Right atrium auricular region (tissue), 2 donors: ENCODE data around the gene RBM17. TPM values are rescaled to one million over a fixed set of nuclear protein-coding genes. Genes with fewer than 3 reads are reported as not detected.

ENCODE experiments used
- DNase-seq: peaks from one replicate; pipeline ENCODE4 v3.0.0-alpha.2; 2019; ENCODE audit warnings: low spot score
- H3K27ac ChIP-seq, 2 donors: fragments of 200-600 bp; sonication (generic); 1 replicate in 1 of 2; 2 replicates in 1 of 2; pipeline ENCODE4 v1.5.1; 2016 to 2019
- H3K27me3 ChIP-seq, 2 donors: fragments of 200-600 bp; sonication (generic); one replicate each; pipeline versions ENCODE4 v1.5.1 to v1.6.0; 2017 to 2019
- H3K36me3 ChIP-seq: fragments of 200-600 bp; sonication (generic); one replicate; pipeline ENCODE4 v1.5.1; 2016
- H3K4me1 ChIP-seq, 2 donors: fragments of 200-600 bp; sonication (generic); one replicate each; pipeline versions ENCODE4 v1.5.1 to v1.6.0; 2017 to 2019
- H3K4me3 ChIP-seq, 2 donors: fragments of 200-600 bp; sonication (generic); 1 replicate in 1 of 2; 2 replicates in 1 of 2; pipeline ENCODE4 v1.5.1; 2017 to 2019; ENCODE audit warnings: mild to moderate bottlenecking in 1 of 2, moderate library complexity in 1 of 2
- H3K9me3 ChIP-seq, 2 donors: fragments of 200-600 bp; sonication (generic); one replicate each; pipeline ENCODE4 v1.5.1; 2019
- CTCF ChIP-seq, 2 donors: fragments of 200-600 bp; sonication (generic); IDR thresholded peaks; one replicate each; pipeline ENCODE4 v1.5.1; 2019; ENCODE audit warnings: antibody characterized with exemption in 2 of 2
- total RNA-seq, 2 donors: library from RNA; depleted of rRNA; stranded (reverse); fragments of >200 nt; gene quantifications; one replicate each; pipeline ENCODE4 v1.1.0, GENCODE V29; 2016

The RBM17 gene
- total RNA-seq, 2 donors from 2014 or later: 27.4 to 30.1 TPM

DNA sequence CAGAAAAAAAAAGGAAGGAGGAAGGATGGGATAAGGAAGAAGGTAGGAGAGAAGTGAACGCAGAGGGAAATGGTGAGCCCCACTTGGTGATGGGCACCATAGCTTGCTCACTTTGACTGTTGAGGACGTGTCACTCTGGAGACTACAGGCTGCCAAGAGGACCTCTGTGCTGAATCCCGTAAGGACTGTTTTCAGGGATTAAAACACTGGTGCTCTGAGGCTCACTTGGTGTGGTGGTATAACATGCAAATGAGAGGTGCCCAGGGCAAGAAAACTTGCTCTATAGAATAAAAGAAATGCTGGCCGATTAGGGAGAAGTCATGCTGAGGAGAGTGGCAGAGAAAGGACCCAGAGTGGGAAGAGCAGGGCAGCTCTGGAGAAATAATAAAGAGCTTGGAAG is 21.4 kb upstream of the RBM17 start:
- H3K27ac ChIP-seq: no peak overlapping the region
- peaks cover 0 to 5% of the 10 kb centered on the region in 2 donors for H3K4me1 ChIP-seq
- H3K4me3 ChIP-seq: no peak overlapping the region
- DNase-seq: no peak
- no peak for TF ChIP-seq CTCF (IDR thresholded peaks at IDR 0.05)
- H3K36me3 ChIP-seq: no peaks in the 10 kb centered on the region
- no peaks in the 10 kb centered on the region for H3K27me3 ChIP-seq
- no peaks in the 10 kb centered on the region for H3K9me3 ChIP-seq

GRCh38 chr10:6068006-6068405 is 20.8 kb upstream of the RBM17 start:
- H3K36me3 ChIP-seq: no peaks in the 10 kb centered on the region
- DNase-seq: no peak
- no peak overlapping the region for H3K27ac ChIP-seq
- peaks cover 0 to 5% of the 10 kb centered on the region in 2 donors for H3K4me1 ChIP-seq
- no peak for TF ChIP-seq CTCF (IDR thresholded peaks at IDR 0.05)
- H3K4me3 ChIP-seq: no peak overlapping the region
- no peaks in the 10 kb centered on the region for H3K27me3 ChIP-seq
- no peaks in the 10 kb centered on the region for H3K9me3 ChIP-seq

GRCh38 chr10:6068422-6068821 is 20.4 kb upstream of the RBM17 start:
- no peaks in the 10 kb centered on the region for H3K27me3 ChIP-seq
- DNase-seq: no peak
- H3K4me1 ChIP-seq: peaks cover 0 to 5% of the 10 kb centered on the region in 2 donors
- H3K27ac ChIP-seq: no peak overlapping the region
- no peak overlapping the region for H3K4me3 ChIP-seq
- no peak for TF ChIP-seq CTCF (IDR thresholded peaks at IDR 0.05)
- H3K9me3 ChIP-seq: no peaks in the 10 kb centered on the region
- no peaks in the 10 kb centered on the region for H3K36me3 ChIP-seq

DNA sequence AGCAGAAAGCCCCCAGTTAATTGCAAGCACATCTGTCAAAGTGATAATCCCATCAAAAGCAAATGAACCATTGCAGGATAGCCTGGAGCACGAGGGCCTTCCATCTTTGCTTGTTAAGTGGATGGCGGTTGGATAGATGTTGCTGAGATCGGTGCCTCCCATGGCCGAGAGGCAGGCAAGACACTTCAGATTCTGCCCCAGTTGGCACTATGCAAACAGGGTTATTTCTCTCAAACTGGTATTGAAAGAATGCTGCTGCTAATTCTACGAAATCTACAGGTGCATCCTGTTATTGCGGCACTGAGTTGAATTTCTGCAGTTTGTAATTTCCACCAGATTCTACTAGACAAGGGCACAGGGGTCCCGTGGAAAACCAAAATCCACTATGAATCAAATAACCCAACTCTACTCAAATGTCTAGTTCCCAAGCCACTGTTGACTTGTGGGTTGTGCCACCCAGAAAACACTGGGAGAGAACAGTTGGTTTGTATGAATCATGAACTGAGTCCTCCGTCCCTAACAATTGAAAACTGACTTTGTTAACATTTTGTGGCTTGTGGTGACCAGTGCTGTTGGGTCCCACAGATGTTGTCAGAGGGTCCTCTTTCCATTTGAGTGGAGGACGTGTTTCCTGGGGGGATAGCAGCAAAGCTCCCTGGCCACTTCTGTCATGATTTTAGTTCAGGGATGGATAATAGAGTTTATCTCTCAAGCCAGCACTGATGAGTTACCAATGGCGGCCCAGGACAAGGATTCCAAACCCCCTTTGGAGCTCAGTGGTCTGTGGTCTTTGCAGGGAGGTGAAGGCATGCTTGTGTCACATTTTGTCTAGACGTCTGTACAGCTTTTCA is 19.5 kb upstream of the RBM17 start:
- no peak overlapping the region for H3K27ac ChIP-seq
- H3K36me3 ChIP-seq: no peaks in the 10 kb centered on the region
- DNase-seq: no peak
- H3K9me3 ChIP-seq: no peaks in the 10 kb centered on the region
- no peak overlapping the region for H3K4me3 ChIP-seq
- no peaks in the 10 kb centered on the region for H3K27me3 ChIP-seq
- TF ChIP-seq CTCF (IDR thresholded peaks at IDR 0.05): no peak
- peaks cover 0 to 5% of the 10 kb centered on the region in 2 donors for H3K4me1 ChIP-seq

GRCh38 chr10:6070660-6071059 is 18.2 kb upstream of the RBM17 start:
- Histone ChIP-seq H3K27ac (no peak overlapping the region), H3K36me3 (no peaks in the 10 kb centered on the region), H3K27me3 (no peaks in the 10 kb centered on the region), H3K4me3 (no peak overlapping the region), H3K4me1 (no peaks in the 10 kb centered on the region), H3K9me3 (no peaks in the 10 kb centered on the region)
- TF ChIP-seq CTCF (IDR thresholded peaks at IDR 0.05): no peak
- DNase-seq: no peak
